H9 (cell line): ENCODE results near the gene TBC1D22A. TPM values are rescaled to one million over a fixed set of nuclear protein-coding genes. Genes with fewer than 3 reads are reported as not detected.

Experiments used
- DNase-seq: peaks from one replicate; pipeline ENCODE4 v3.0.0-alpha.2; 2017
- H2AFZ ChIP-seq: one replicate; pipeline ENCODE4 v1.6.1; 2013; ENCODE audit warnings: mild to moderate bottlenecking, low read length, control low read depth, moderate library complexity
- H2AK5ac ChIP-seq: 2 replicates; pipeline ENCODE4 v1.6.1; 2013; ENCODE audit warnings: low read length, control low read depth, mixed read lengths; ENCODE audit not compliant: insufficient read length
- H2BK120ac ChIP-seq: one replicate; pipeline ENCODE4 v1.6.1; 2013; ENCODE audit warnings: low read depth, mild to moderate bottlenecking, low read length, control low read depth, inconsistent platforms; ENCODE audit not compliant: poor library complexity, severe bottlenecking
- H2BK12ac ChIP-seq: 2 replicates; pipeline ENCODE4 v1.6.1; 2013; ENCODE audit warnings: low read length, control low read depth, mixed read lengths, low read depth; ENCODE audit not compliant: insufficient read length
- H2BK15ac ChIP-seq: 2 replicates; pipeline ENCODE4 v1.6.1; 2013; ENCODE audit warnings: low read depth, low read length, control low read depth
- H2BK20ac ChIP-seq: one replicate; pipeline ENCODE4 v1.6.1; 2013; ENCODE audit warnings: low read depth, mild to moderate bottlenecking, low read length, control low read depth, inconsistent platforms; ENCODE audit not compliant: poor library complexity, severe bottlenecking
- H2BK5ac ChIP-seq: 2 replicates; pipeline ENCODE4 v1.6.1; 2013; ENCODE audit warnings: low read length, control low read depth, mixed read lengths; ENCODE audit not compliant: insufficient read length
- H3K14ac ChIP-seq: 2 replicates; pipeline ENCODE4 v1.6.1; 2013; ENCODE audit warnings: low read length, control low read depth; ENCODE audit not compliant: insufficient read depth
- H3K18ac ChIP-seq: 2 replicates; pipeline ENCODE4 v1.6.1; 2013; ENCODE audit warnings: low read depth, mild to moderate bottlenecking, mixed read lengths, low read length, control low read depth; ENCODE audit not compliant: insufficient read length
- H3K23ac ChIP-seq: 2 replicates; pipeline ENCODE4 v1.6.1; 2013; ENCODE audit warnings: low read length, control low read depth, mixed read lengths, low read depth; ENCODE audit not compliant: insufficient read length
- H3K23me2 ChIP-seq: 2 replicates; pipeline ENCODE4 v1.6.1; 2013; ENCODE audit warnings: low read depth, mild to moderate bottlenecking, mixed read lengths, low read length, control low read depth; ENCODE audit not compliant: insufficient read length, poor library complexity, severe bottlenecking
- H3K27ac ChIP-seq: 2 replicates; pipeline ENCODE4 v1.5.1; 2013; ENCODE audit warnings: low read length, control low read depth, mixed read lengths, low read depth; ENCODE audit not compliant: insufficient read length
- H3K27me3 ChIP-seq: 2 replicates; pipeline ENCODE4 v1.6.1; 2013; ENCODE audit warnings: low read length, control low read depth, inconsistent platforms; ENCODE audit not compliant: insufficient read depth
- H3K4ac ChIP-seq: 2 replicates; pipeline ENCODE4 v1.6.1; 2013; ENCODE audit warnings: low read depth, mild to moderate bottlenecking, control low read depth, inconsistent platforms, low read length, moderate library complexity
- H3K4me1 ChIP-seq: 2 replicates; pipeline ENCODE4 v1.6.1; 2013; ENCODE audit warnings: low read length, control low read depth, inconsistent platforms; ENCODE audit not compliant: insufficient read depth
- H3K4me2 ChIP-seq: 2 replicates; pipeline ENCODE4 v1.6.1; 2013; ENCODE audit warnings: low read length, control low read depth, mixed read lengths; ENCODE audit not compliant: insufficient read length, insufficient read depth
- H3K56ac ChIP-seq: 2 replicates; pipeline ENCODE4 v1.6.1; 2013; ENCODE audit warnings: low read depth, mild to moderate bottlenecking, mixed read lengths, low read length, control low read depth; ENCODE audit not compliant: insufficient read length
- H3K79me1 ChIP-seq: 2 replicates; pipeline ENCODE4 v1.6.1; 2013; ENCODE audit warnings: low read depth, mild to moderate bottlenecking, moderate library complexity, low read length, control low read depth, inconsistent platforms; ENCODE audit not compliant: insufficient read depth, poor library complexity, severe bottlenecking
- H3K79me2 ChIP-seq: 2 replicates; pipeline ENCODE4 v1.6.1; 2013; ENCODE audit warnings: low read length, control low read depth, inconsistent platforms; ENCODE audit not compliant: insufficient read depth
- H3K9ac ChIP-seq: 2 replicates; pipeline ENCODE4 v1.6.1; 2013; ENCODE audit warnings: low read length, control low read depth, mixed read lengths; ENCODE audit not compliant: insufficient read length; ENCODE audit errors: extremely low read depth
- H3K9me3 ChIP-seq: one replicate; pipeline ENCODE4 v1.6.1; 2013; ENCODE audit warnings: low read depth, low read length, inconsistent platforms; ENCODE audit not compliant: control insufficient read depth
- H3T11ph ChIP-seq: one replicate; pipeline ENCODE4 v1.6.1; 2013; ENCODE audit warnings: mild to moderate bottlenecking, low read length, control low read depth, inconsistent platforms
- H4K20me1 ChIP-seq: one replicate; pipeline ENCODE4 v1.6.1; 2013; ENCODE audit not compliant: control insufficient read depth, insufficient read length, insufficient read depth
- H4K5ac ChIP-seq: 2 replicates; pipeline ENCODE4 v1.6.1; 2013; ENCODE audit warnings: low read depth, mild to moderate bottlenecking, mixed read lengths, low read length, control low read depth; ENCODE audit not compliant: insufficient read length
- H4K8ac ChIP-seq: replicated peaks from 2 replicates; pipeline ENCODE4 v1.6.1; 2013; ENCODE audit warnings: low read length, control low read depth, mixed read lengths, low read depth; ENCODE audit not compliant: insufficient read length
- H4K91ac ChIP-seq: 2 replicates; pipeline ENCODE4 v1.6.1; 2013; ENCODE audit warnings: low read depth, mild to moderate bottlenecking, moderate library complexity, mixed read lengths, low read length, control low read depth; ENCODE audit not compliant: insufficient read length
- H3K27ac Mint-ChIP-seq, 3 experiments: 2 replicates in 2 of 3; 3 replicates in 1 of 3; pipeline ENCODE4 v1.8.0; 2020 to 2021; ENCODE audit warnings: mixed read lengths in 3 of 3, mild to moderate bottlenecking in 1 of 3, moderate library complexity in 1 of 3
- H3K27me3 Mint-ChIP-seq: 2 replicates; pipeline ENCODE4 v1.8.0; 2021; ENCODE audit warnings: low read depth, mild to moderate bottlenecking, moderate library complexity, mixed read lengths
- H3K36me3 Mint-ChIP-seq, 3 experiments: 2 replicates in 2 of 3; 3 replicates in 1 of 3; pipeline ENCODE4 v1.8.0; 2020 to 2021; ENCODE audit warnings: low read depth in 3 of 3, mixed read lengths in 3 of 3; ENCODE audit not compliant: insufficient read depth in 1 of 3
- H3K4me1 Mint-ChIP-seq, 2 experiments: 2 replicates each; pipeline ENCODE4 v1.8.0; 2020; ENCODE audit warnings: mixed read lengths in 2 of 2
- H3K4me3 Mint-ChIP-seq, 2 experiments: 2 replicates in 1 of 2; 3 replicates in 1 of 2; pipeline ENCODE4 v1.8.0; 2020 to 2021; ENCODE audit warnings: mild to moderate bottlenecking in 2 of 2, mixed read lengths in 2 of 2, moderate library complexity in 1 of 2
- H3K9me3 Mint-ChIP-seq, 2 experiments: 2 replicates in 1 of 2; 3 replicates in 1 of 2; pipeline ENCODE4 v1.8.0; 2020; ENCODE audit warnings: mild to moderate bottlenecking in 2 of 2, mixed read lengths in 2 of 2, moderate library complexity in 1 of 2
- CTCF ChIP-seq: fragments of 200-600 bp; sonication (generic); conservative IDR thresholded peaks from 3 replicates; pipeline ENCODE4 v1.8.0; 2021; ENCODE audit warnings: antibody characterized with exemption, mild to moderate bottlenecking
- WGBS: extraction: QIAGEN DNeasy Blood & Tissue Kit; methylation state at CpG from one replicate; pipeline ENCODE4 v1.1.7; 2013; ENCODE audit warnings: missing lambda C conversion rate, low lambda C conversion rate, mixed read lengths; ENCODE audit not compliant: insufficient read length; ENCODE audit errors: extremely low coverage; 5-methylcytosine and 5-hydroxymethylcytosine counted together
- total RNA-seq: library from RNA; stranded (reverse); gene quantifications from 2 replicates; pipeline ENCODE4 v1.2.1, GENCODE V29; 2021

Gene TBC1D22A
- total RNA-seq, 1 experiment from 2014 or later = 20.8 TPM

- Histone ChIP-seq H3K4me1 (peaks cover 2% of the 10 kb centered on the region; the same call in 1 of the 2 replicates), H3K56ac (no peak overlapping the region), H2BK20ac (no peak overlapping the region), H2AK5ac (no peak overlapping the region), H3K23me2 (no peaks in the 10 kb centered on the region), H2BK5ac (no peak overlapping the region), H3K14ac (no peak overlapping the region), H3K9me3 (no peaks in the 10 kb centered on the region), H4K5ac (no peak overlapping the region), H3K27ac (no peak overlapping the region), H3K4ac (no peak overlapping the region), H3K9ac (no peak overlapping the region), H4K8ac (no peak overlapping the region), H2AFZ (no peak overlapping the region), H3K23ac (no peak overlapping the region), H2BK120ac (no peak overlapping the region), H2BK15ac (no peak overlapping the region), H3K27me3 (no peaks in the 10 kb centered on the region), H4K91ac (no peak overlapping the region), H3K18ac (no peak overlapping the region), H3K79me2 (no peaks in the 10 kb centered on the region), H2BK12ac (no peak overlapping the region), H3K4me2 (no peak overlapping the region), H4K20me1 (no peaks in the 10 kb centered on the region), H3T11ph (no peak overlapping the region), H3K79me1 (peaks cover 4% of the 10 kb centered on the region)
- Mint-ChIP-seq H3K27ac (no peak overlapping the region), H3K27me3 (no peaks in the 10 kb centered on the region), H3K9me3 (peaks cover 4 to 10% of the 10 kb centered on the region in 2 experiments), H3K4me3 (no peak overlapping the region), H3K4me1 (peaks cover 10 to 14% of the 10 kb centered on the region in 2 experiments), H3K36me3 (peaks cover 0 to 9% (median 7%) of the 10 kb centered on the region in 3 experiments; a peak in 3 of 7 replicates)
- DNase-seq = no peak
- no peak for TF ChIP-seq CTCF
- no CpG with 5 or more reads among the region's 6 CpGs for WGBS
Observed at GRCh38 chr22:46857885-46858143, 95.4 kb downstream of the TBC1D22A start.
